Erythroblast (primary cell): ENCODE results near the gene OSBPL3.

ENCODE experiments used
- GATA1 ChIP-seq: IDR thresholded peaks from 2 replicates; pipeline ENCODE4 v1.6.1; 2011; ENCODE audit warnings: low read depth, mild to moderate bottlenecking, control low read depth, low read length, moderate library complexity
- POLR2A ChIP-seq: IDR thresholded peaks from 2 replicates; pipeline ENCODE4 v1.6.1; 2011; ENCODE audit warnings: mild to moderate bottlenecking, low read length

GRCh38 chr7:24899905-24900304 is 80.1 kb downstream of the OSBPL3 start:
- no peak for TF ChIP-seq POLR2A
- TF ChIP-seq GATA1, result no peak
